ENCODE results near the gene TNFRSF4. TPM values are rescaled to one million over a fixed set of nuclear protein-coding genes. Genes with fewer than 3 reads are reported as not detected.

TNFRSF4 gene
- total and polyA plus RNA-seq, 10 of the 15 experiments (the other 5 are each of a cell fraction or from before 2014, with no cell fraction given): 0.05 to 7.3 (median 2.5) TPM; not detected in 1

GRCh38 chr1:1179346-1179982 is 34.5 kb downstream of the TNFRSF4 start:
- ChIA-PET RAD21 (ENCODE audit: unreplicated experiment) (no interaction called here), CTCF (no interaction called here), SMC1A (ENCODE audit: uncharacterized antibody, unreplicated experiment) (no interaction called here), POLR2A (no interaction called here)
- H4K20me1 ChIP-seq (ENCODE audit: control insufficient read depth, insufficient read depth): no peaks in the 10 kb centered on the region
- H3K9me3 ChIP-seq (replicated peaks; ENCODE audit: control insufficient read depth, insufficient read depth, low read length): no peaks in the 10 kb centered on the region; the same call in 2 of the 3 replicates
- H3K27me3 ChIP-seq (replicated peaks in 1 of 2; ENCODE audit: control insufficient read depth in 2 of 2, insufficient read depth in 2 of 2, low read length in 1 of 2): no peaks in the 10 kb centered on the region; a peak in 2 of 4 replicates
- no TSS peak for BruUV-seq (replicated peaks)
- no peak overlapping the region for H3K27ac ChIP-seq (ENCODE audit: control insufficient read depth, insufficient read depth)
- H3K9ac ChIP-seq (ENCODE audit: control insufficient read depth, insufficient read depth, low read length): no peak overlapping the region
- H3K4me2 ChIP-seq (ENCODE audit: control insufficient read depth, insufficient read depth): no peak overlapping the region
- H3K36me3 ChIP-seq (ENCODE audit: control insufficient read depth in 2 of 2, insufficient read depth in 2 of 2, low read length in 1 of 2): no peaks in the 10 kb centered on the region
- no peak for TF ChIP-seq BRCA1 (IDR thresholded peaks at IDR 0.05; ENCODE audit: low read depth, low read length)
- TF ChIP-seq NR2F1 (conservative IDR thresholded peaks at IDR 0.05): 0 out of 2 replicates have a peak, but pooled peaks have one; percentile 16
- TF ChIP-seq JUND (IDR thresholded peaks at IDR 0.05; ENCODE audit: low read depth, low read length): no peak
- TF ChIP-seq CREM (IDR thresholded peaks at IDR 0.05; ENCODE audit: low read depth): no peak
- no peak for TF ChIP-seq PKNOX1 (IDR thresholded peaks at IDR 0.05)
- DNase-seq (ENCODE audit: low read depth, low spot score) (no peak), ATAC-seq (peak; percentile 25; the same call in 2 of the 3 replicates), FAIRE-seq (no peak)
- WGBS (ENCODE audit: insufficient coverage, insufficient replicate concordance, low lambda C conversion rate, missing lambda C conversion rate): 4% methylated on average over 21 of the region's 25 CpGs
- in situ Hi-C loops (cut with MboI): no loop called here
- no peaks in the 10 kb centered on the region for H3K79me2 ChIP-seq (ENCODE audit: control insufficient read depth, insufficient read depth, low read length)
- no peak overlapping the region for H3K4me3 ChIP-seq
- no peak overlapping the region for H2AFZ ChIP-seq (ENCODE audit: control insufficient read depth, low read depth, low read length)
- intact Hi-C loops (cut with micrococcal nuclease; ENCODE audit: unreplicated experiment): no loop called here
- H3K4me1 ChIP-seq (ENCODE audit: control insufficient read depth, insufficient read depth, low read length): no peaks in the 10 kb centered on the region

GRCh38 chr1:1178794-1179331 is 35.1 kb downstream of the TNFRSF4 start:
- Histone ChIP-seq H3K4me1 (ENCODE audit: control insufficient read depth, insufficient read depth, low read length) (no peaks in the 10 kb centered on the region), H3K4me3 (no peak overlapping the region), H3K36me3 (ENCODE audit: control insufficient read depth in 2 of 2, insufficient read depth in 2 of 2, low read length in 1 of 2) (no peaks in the 10 kb centered on the region), H4K20me1 (ENCODE audit: control insufficient read depth, insufficient read depth) (no peaks in the 10 kb centered on the region), H2AFZ (ENCODE audit: control insufficient read depth, low read depth, low read length) (no peak overlapping the region), H3K4me2 (ENCODE audit: control insufficient read depth, insufficient read depth) (no peak overlapping the region), H3K9me3 (replicated peaks; ENCODE audit: control insufficient read depth, insufficient read depth, low read length) (no peaks in the 10 kb centered on the region; the same call in 2 of the 3 replicates), H3K79me2 (ENCODE audit: control insufficient read depth, insufficient read depth, low read length) (no peaks in the 10 kb centered on the region), H3K27ac (ENCODE audit: control insufficient read depth, insufficient read depth) (no peak overlapping the region), H3K27me3 (replicated peaks in 1 of 2; ENCODE audit: control insufficient read depth in 2 of 2, insufficient read depth in 2 of 2, low read length in 1 of 2) (no peaks in the 10 kb centered on the region; a peak in 3 of 4 replicates), H3K9ac (ENCODE audit: control insufficient read depth, insufficient read depth, low read length) (no peak overlapping the region)
- intact Hi-C loops (cut with micrococcal nuclease; ENCODE audit: unreplicated experiment) (no loop called here), in situ Hi-C loops (cut with MboI) (no loop called here)
- ATAC-seq: no peak
- CTCF ChIA-PET: no interaction called here
- SMC1A ChIA-PET (ENCODE audit: uncharacterized antibody, unreplicated experiment): no interaction called here
- FAIRE-seq: no peak
- no TSS peak for BruUV-seq (replicated peaks)
- no peak for DNase-seq (ENCODE audit: low read depth, low spot score)
- POLR2A ChIA-PET: no interaction called here
- TF ChIP-seq CREM (IDR thresholded peaks at IDR 0.05; ENCODE audit: low read depth): no peak
- no peak for TF ChIP-seq HDAC6 (IDR thresholded peaks at IDR 0.05; ENCODE audit: unreplicated experiment)
- TF ChIP-seq RCOR1 (conservative IDR thresholded peaks at IDR 0.05; ENCODE audit: low read depth, low read length): no peak
- TF ChIP-seq SREBF1 (IDR thresholded peaks at IDR 0.05; ENCODE audit: low read length): no peak
- TF ChIP-seq CBX5 (IDR thresholded peaks at IDR 0.05; ENCODE audit: low read depth): no peak
- TF ChIP-seq NR2C2 (IDR thresholded peaks at IDR 0.05; ENCODE audit: borderline replicate concordance, control insufficient read depth, insufficient read length, low read depth): no peak
- no peak for TF ChIP-seq ZNF384 (IDR thresholded peaks at IDR 0.05; ENCODE audit: borderline replicate concordance, low read depth, low read length)
- 43% methylated on average over 31 of the region's 32 CpGs for WGBS (ENCODE audit: insufficient coverage, insufficient replicate concordance, low lambda C conversion rate, missing lambda C conversion rate)
- RAD21 ChIA-PET (ENCODE audit: unreplicated experiment): no interaction called here
